NCI-H345 treated with DMSO at 0.1 percent for 48 hours (cell line): ENCODE measurements around the gene CHKA.

ENCODE experiments used
- DNase-seq: peaks from one replicate; lab custom pipeline; 2025; ENCODE audit not compliant: unreplicated experiment; lab: John Stamatoyannopoulos, UW

Gene CHKA

GRCh38 chr11:68076371-68077042, 44.7 kb downstream of the CHKA start:
- DNase-seq: no peak

GRCh38 chr11:68074584-68075352, 46.4 kb downstream of the CHKA start:
- DNase-seq: no peak

- DNase-seq: no peak
Observed at GRCh38 chr11:68071281-68072048, 49.7 kb downstream of the CHKA start.

- no peak for DNase-seq
Observed at GRCh38 chr11:68067991-68068390, 53.2 kb downstream of the CHKA start.

- DNase-seq: no peak
Observed at GRCh38 chr11:68066742-68067141, 54.4 kb downstream of the CHKA start.

GRCh38 chr11:68065841-68066240, 55.3 kb downstream of the CHKA start:
- DNase-seq: no peak

GRCh38 chr11:68064926-68065325, 56.3 kb downstream of the CHKA start:
- no peak for DNase-seq

- no peak for DNase-seq
Observed at GRCh38 chr11:68061508-68061907, 59.7 kb downstream of the CHKA start.

GRCh38 chr11:68057807-68058206, 63.4 kb downstream of the CHKA start:
- DNase-seq: no peak

GRCh38 chr11:68056317-68057285, 64.6 kb downstream of the CHKA start:
- no peak for DNase-seq

- DNase-seq: no peak
Observed at GRCh38 chr11:68053981-68054812, 67.0 kb downstream of the CHKA start.

- no peak for DNase-seq
Observed at GRCh38 chr11:68053117-68053516, 68.1 kb downstream of the CHKA start.

GRCh38 chr11:68052137-68052873, 68.9 kb downstream of the CHKA start:
- DNase-seq: no peak

- DNase-seq: no peak
Observed at GRCh38 chr11:68051191-68052136, 69.7 kb downstream of the CHKA start.

- DNase-seq: no peak
Observed at GRCh38 chr11:68050371-68050841, 70.8 kb downstream of the CHKA start.

GRCh38 chr11:68049509-68050370, 71.4 kb downstream of the CHKA start:
- no peak for DNase-seq
